ENCODE data around the gene FARS2.

Gene FARS2

GRCh38 chr6:5490501-5491069 is 229.3 kb downstream of the FARS2 start:
- no peak for DNase-seq (ENCODE audit: insufficient read length, low spot score)
- no peak for FAIRE-seq

DNA sequence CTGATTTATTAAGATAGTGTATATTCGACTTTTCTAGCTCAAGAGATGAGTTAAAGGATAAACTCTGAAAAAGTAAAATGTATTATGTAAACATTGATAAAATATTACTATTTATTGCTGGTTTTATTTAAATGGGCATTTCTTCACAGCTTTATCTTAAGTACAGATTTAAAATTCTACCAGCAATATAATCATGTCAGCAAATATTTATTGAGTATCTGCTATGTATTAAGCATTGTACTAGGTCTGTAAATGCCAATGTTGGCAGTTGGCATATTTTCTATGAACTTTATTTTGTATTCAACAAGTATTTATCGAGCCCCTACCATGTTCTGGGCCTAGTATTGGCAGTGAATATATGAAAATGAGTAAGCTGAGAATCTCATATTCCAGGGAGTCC is 231.0 kb downstream of the FARS2 start:
- DNase-seq (ENCODE audit: insufficient read length, low spot score) (no peak), FAIRE-seq (no peak)

GRCh38 chr6:5493806-5494205 is 232.5 kb downstream of the FARS2 start:
- FAIRE-seq, result no peak
- DNase-seq (ENCODE audit: insufficient read length, low spot score), result no peak

GRCh38 chr6:5497896-5498578 is 236.7 kb downstream of the FARS2 start:
- no peak for FAIRE-seq
- DNase-seq (ENCODE audit: insufficient read length, low spot score), result peak; percentile 31

DNA sequence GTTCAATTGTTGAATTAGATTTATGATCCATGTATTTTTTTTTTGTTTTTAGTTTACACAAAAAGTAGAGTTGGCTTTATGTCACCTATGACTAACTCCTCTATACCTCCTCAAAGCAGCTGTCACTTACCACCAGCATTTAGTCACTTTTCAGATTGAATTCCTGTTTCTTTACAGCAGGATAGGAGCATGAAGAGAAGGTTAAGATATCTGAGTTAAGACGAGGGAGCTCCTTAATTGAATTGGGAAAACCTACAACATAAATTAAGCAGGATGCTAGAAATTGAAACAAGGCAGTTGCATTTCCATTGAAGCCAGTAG is 237.2 kb downstream of the FARS2 start:
- DNase-seq (ENCODE audit: insufficient read length, low spot score), result peak; percentile 17
- FAIRE-seq, result no peak

GRCh38 chr6:5499644-5500306 is 238.5 kb downstream of the FARS2 start:
- DNase-seq (ENCODE audit: insufficient read length, low spot score) (no peak), FAIRE-seq (no peak)

DNA sequence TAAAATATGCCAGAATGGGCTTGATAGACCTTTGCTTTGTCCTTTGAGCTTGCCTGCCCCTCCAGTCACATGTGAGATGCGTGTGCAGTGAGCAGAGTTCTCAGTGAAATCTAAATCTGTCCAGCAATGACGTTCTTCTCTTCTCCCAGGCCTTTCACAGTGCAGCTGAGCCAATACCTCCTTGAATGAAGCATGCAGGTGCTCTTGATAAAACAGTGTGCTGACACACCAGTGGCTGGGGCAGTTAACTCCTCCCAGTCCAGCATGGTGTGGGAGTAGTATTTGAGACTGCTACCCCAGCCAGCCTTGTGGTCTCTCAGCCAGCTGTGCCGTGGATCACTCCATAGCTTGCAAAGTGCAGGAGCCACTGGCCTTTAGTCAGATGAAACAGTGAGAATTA is 240.5 kb downstream of the FARS2 start:
- DNase-seq (ENCODE audit: insufficient read length, low spot score), result no peak
- FAIRE-seq, result no peak

GRCh38 chr6:5504078-5504477 is 242.8 kb downstream of the FARS2 start:
- FAIRE-seq (no peak), DNase-seq (ENCODE audit: insufficient read length, low spot score) (no peak)

GRCh38 chr6:5506149-5506548 is 244.8 kb downstream of the FARS2 start:
- FAIRE-seq, result no peak
- DNase-seq (ENCODE audit: insufficient read length, low spot score), result no peak

DNA sequence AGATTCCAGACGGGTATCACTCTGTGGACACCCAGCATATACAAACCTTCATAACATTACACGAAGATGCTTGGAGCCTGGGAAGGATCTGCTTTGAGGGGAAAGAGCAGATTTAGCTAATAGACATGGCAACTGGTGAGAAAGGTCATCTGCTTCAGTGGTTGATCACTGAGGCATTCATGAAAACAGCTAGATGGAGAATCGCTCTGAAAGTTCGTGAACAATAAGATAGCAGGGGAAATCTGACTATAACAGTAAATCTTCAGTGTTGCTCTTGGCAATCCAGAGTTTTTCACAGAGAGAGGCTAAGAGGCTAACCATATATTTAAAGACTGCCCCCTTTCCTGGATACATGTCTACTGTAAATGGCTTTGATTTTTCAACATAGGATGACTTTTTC is 245.3 kb downstream of the FARS2 start:
- DNase-seq (ENCODE audit: insufficient read length, low spot score) (no peak), FAIRE-seq (no peak)

GRCh38 chr6:5507131-5507681 is 245.9 kb downstream of the FARS2 start:
- no peak for DNase-seq (ENCODE audit: insufficient read length, low spot score)
- no peak for FAIRE-seq

GRCh38 chr6:5509106-5509505 is 247.8 kb downstream of the FARS2 start:
- DNase-seq (ENCODE audit: insufficient read length, low spot score), result no peak
- FAIRE-seq, result no peak

DNA sequence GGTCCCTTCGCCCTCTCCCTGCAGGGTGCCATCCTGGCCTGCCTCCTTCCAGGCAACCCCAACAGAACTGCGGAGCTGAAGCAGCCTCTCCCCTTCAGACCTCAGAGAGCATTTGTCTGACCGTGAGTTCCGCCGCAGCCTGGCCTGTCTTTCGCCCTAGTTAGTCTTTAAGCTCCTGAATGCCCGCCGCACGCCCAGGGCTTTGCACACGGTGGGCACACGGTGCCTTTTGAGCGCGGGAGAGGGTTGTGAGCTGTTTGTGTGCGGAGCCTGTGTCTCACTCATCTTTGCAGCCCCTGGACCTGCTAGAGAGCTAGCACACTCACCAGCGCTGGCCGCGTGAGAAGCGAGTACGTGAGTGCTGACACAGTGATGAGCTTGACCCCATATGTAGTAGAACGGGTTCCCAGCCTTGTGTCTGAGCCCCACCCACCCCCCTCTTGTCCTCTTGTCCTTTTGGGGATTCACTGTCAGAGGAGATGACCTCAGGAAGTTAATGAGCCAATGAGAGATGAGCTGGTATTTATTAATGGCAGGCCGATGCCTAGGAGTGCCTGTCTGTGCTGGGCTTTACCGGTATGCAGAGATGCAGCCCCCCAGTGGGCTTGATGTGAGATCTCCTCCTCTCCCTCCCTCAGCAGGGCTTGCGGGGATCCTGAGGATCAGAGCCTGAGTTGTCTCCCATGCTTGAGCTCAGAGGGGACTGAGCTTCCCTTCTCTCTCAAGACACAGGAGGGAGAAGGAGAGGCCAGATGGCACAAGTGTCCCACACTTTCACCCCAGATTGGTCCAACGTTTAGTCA is 249.2 kb downstream of the FARS2 start:
- no peak for FAIRE-seq
- DNase-seq (ENCODE audit: insufficient read length, low spot score), result no peak

- DNase-seq (ENCODE audit: insufficient read length, low spot score) (peak; percentile 17), FAIRE-seq (no peak)
Observed at GRCh38 chr6:5511954-5512353, 250.6 kb downstream of the FARS2 start.

DNA sequence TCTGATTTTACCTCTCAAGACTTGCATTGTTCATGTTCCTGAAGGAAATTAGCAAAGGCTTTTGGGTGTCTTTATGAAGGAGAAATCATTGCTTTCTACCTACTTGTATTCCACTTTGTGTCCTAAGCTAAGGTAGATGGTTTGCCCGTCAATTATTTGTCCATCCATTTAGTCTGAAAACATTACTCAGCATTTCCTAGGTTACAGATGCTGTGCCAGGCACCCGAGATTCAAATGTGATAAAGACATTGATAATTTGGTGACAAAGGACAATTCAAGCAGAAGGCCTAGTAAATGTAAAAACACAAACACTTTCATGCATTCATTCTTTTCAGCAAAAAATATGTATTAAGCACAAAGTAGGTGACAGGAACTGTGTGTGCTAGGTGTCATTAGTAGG is 251.1 kb downstream of the FARS2 start:
- FAIRE-seq (no peak), DNase-seq (ENCODE audit: insufficient read length, low spot score) (no peak)

DNA sequence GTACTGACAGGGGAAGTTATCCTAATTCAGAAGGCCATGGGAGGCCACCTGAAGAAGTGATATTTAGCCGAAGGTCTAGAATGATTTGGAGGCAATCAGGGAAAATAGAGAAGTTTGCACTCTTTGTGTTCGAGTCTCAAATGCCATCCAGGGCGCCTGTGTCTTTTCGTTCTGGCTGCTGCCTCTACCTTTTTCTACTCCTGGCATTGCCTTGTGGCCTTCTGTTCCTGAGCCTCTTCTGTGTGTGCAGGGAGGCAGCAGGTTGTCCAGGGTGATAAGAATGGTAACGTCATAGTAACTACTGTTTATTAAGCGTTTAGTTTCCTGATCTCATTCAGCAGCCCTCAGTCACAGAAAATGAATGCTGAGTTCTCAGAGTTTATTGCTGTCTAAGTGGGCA is 252.1 kb downstream of the FARS2 start:
- DNase-seq (ENCODE audit: insufficient read length, low spot score), result no peak
- no peak for FAIRE-seq

GRCh38 chr6:5514353-5514752 is 253.0 kb downstream of the FARS2 start:
- FAIRE-seq (no peak), DNase-seq (ENCODE audit: insufficient read length, low spot score) (no peak)

DNA sequence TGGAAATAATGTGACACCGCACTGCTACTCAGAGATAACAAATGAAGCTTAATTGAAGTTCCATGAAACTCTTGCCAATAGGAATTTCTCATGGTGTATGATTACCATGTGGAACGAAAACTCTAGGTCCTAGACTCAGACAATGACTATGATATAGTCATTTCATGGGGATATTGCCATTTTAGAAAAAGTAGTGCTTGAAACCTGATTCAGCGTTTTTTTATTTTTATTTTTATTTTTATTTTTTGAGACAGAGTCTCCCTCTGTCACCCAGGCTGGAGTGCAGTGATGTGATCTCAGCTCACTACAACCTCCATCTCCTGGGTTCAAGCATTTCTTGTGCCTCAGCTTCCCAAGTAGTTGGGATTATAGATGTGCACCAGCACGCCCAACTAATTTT is 253.9 kb downstream of the FARS2 start:
- FAIRE-seq (no peak), DNase-seq (ENCODE audit: insufficient read length, low spot score) (no peak)

GRCh38 chr6:5516036-5516435 is 254.7 kb downstream of the FARS2 start:
- no peak for DNase-seq (ENCODE audit: insufficient read length, low spot score)
- FAIRE-seq, result peak; percentile 16

DNA sequence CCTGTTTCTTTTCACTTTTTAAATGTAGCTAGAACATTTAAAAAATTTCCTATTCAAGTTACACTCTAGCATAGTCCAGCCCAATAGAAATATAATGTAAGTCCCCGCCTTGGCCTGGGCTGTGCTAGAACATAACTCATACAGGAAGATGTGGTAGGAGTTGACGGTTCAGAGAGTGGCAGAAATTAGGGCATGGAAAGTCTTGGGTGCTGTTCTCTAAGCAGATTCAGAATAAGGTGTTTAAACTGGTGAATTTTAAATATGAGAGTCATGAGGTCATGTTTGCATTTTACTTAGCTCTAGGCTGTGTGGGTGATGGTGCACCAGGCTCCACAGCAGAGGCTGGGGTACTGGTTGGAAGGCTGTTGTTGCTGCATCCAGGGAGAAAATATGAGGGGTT is 256.5 kb downstream of the FARS2 start:
- no peak for FAIRE-seq

GRCh38 chr6:5518936-5519491 is 257.7 kb downstream of the FARS2 start:
- no peak for DNase-seq (ENCODE audit: insufficient read length, low spot score)
- no peak for FAIRE-seq

More for the DNA sequence above, 256.5 kb downstream of the FARS2 start:
- no peak for DNase-seq (ENCODE audit: insufficient read length, low spot score)
